ENCODE measurements around the gene NMNAT1. TPM values are rescaled to one million over a fixed set of nuclear protein-coding genes. Genes with fewer than 3 reads are reported as not detected.

NMNAT1 gene
- polyA plus RNA-seq, 2 of the 4 experiments (the other 2 are of a cell fraction): 3.2 to 4.9 TPM

- H3K4me2 ChIP-seq: no peak overlapping the region
- no peak for FAIRE-seq
- ChIA-PET POLR2A (interaction anchor here (1.0 kb wide), 1 partner anchor 11 kb away, joined by 3 read pairs; no protein-coding TSS in a partner anchor), CTCF (interaction anchor here (1.4 kb wide), 1 partner anchor 42 kb away, joined by 7 read pairs; no protein-coding TSS in a partner anchor)
- TF ChIP-seq POLR2AphosphoS2 (conservative IDR thresholded peaks at IDR 0.05; ENCODE audit: low read length): no peak
- no peak for TF ChIP-seq SREBF2 (IDR thresholded peaks at IDR 0.05)
- TF ChIP-seq ZSCAN20 (CRISPR knock-in tag; IDR thresholded peaks at IDR 0.05): no peak
- TF ChIP-seq CBX2 (IDR thresholded peaks at IDR 0.05; ENCODE audit: borderline replicate concordance, low read depth): no peak
- TF ChIP-seq NPAS2 (CRISPR knock-in tag; IDR thresholded peaks at IDR 0.05; ENCODE audit: borderline replicate concordance): no peak
- no peak for TF ChIP-seq JUNB (IDR thresholded peaks at IDR 0.05)
- no peak for TF ChIP-seq KDM1A (IDR thresholded peaks at IDR 0.05; ENCODE audit: low read depth)
- no peak for TF ChIP-seq CBX8 (IDR thresholded peaks at IDR 0.05)
- no peak for TF ChIP-seq RNF2 (IDR thresholded peaks at IDR 0.05; ENCODE audit: borderline replicate concordance, low read depth)
- no peak for TF ChIP-seq FOSL2 (IDR thresholded peaks at IDR 0.05)
- no peak for TF ChIP-seq FOSL2 (CRISPR knock-in tag; IDR thresholded peaks at IDR 0.05)
- no peak for TF ChIP-seq ZC3H11A (IDR thresholded peaks at IDR 0.05)
- no peak overlapping the region for H3K4me3 ChIP-seq
- no peaks in the 10 kb centered on the region for H3K4me1 ChIP-seq
- H3K27ac ChIP-seq: no peak overlapping the region
- no peaks in the 10 kb centered on the region for H3K9me3 ChIP-seq
- ATAC-seq: peak; percentile 13 to 44; a peak in 4 of 6 replicates
- 88% methylated on average over 12 of the region's 18 CpGs for WGBS (ENCODE audit: missing lambda C conversion rate)
- DNase-seq (ENCODE audit: low read depth in 1 of 2, low spot score in 1 of 2): no peak
Observed at GRCh38 chr1:9900142-9901043, 42.9 kb upstream of the NMNAT1 start.

- ChIA-PET POLR2A (interaction anchor here (1.0 kb wide), 1 partner anchor 10 kb away, joined by 3 read pairs; no protein-coding TSS in a partner anchor), CTCF (interaction anchor here (1.7 kb wide), 1 partner anchor 8 kb away, joined by 4 read pairs; no protein-coding TSS in a partner anchor)
- 76% methylated on average over 5 of the region's 9 CpGs for WGBS (ENCODE audit: missing lambda C conversion rate)
- H3K9me3 ChIP-seq: no peaks in the 10 kb centered on the region
- no peak overlapping the region for H3K27ac ChIP-seq
- no peaks in the 10 kb centered on the region for H3K4me1 ChIP-seq
- no peak for FAIRE-seq
- H3K4me2 ChIP-seq: no peak overlapping the region
- H3K4me3 ChIP-seq: no peak overlapping the region
- no peak for DNase-seq (ENCODE audit: low read depth in 1 of 2, low spot score in 1 of 2)
- ATAC-seq: no peak
- TF ChIP-seq HOXB5 (CRISPR knock-in tag; IDR thresholded peaks at IDR 0.05) (no peak), ELK1 (IDR thresholded peaks at IDR 0.05; ENCODE audit: low read depth, low read length) (no peak), NR3C1 (IDR thresholded peaks at IDR 0.05) (no peak), JUNB (IDR thresholded peaks at IDR 0.05) (no peak), CHD2 (IDR thresholded peaks at IDR 0.05; ENCODE audit: low read length, partially characterized antibody) (no peak), REST (IDR thresholded peaks at IDR 0.05) (no peak), RCOR1 (IDR thresholded peaks at IDR 0.05; ENCODE audit: low read depth, low read length) (no peak), EHF (CRISPR knock-in tag; IDR thresholded peaks at IDR 0.05) (no peak), HOXA7 (CRISPR knock-in tag; IDR thresholded peaks at IDR 0.05) (no peak), ZFP36 (IDR thresholded peaks at IDR 0.05; ENCODE audit: borderline replicate concordance, partially characterized antibody) (no peak)
- TF ChIP-seq, protein P1, sequence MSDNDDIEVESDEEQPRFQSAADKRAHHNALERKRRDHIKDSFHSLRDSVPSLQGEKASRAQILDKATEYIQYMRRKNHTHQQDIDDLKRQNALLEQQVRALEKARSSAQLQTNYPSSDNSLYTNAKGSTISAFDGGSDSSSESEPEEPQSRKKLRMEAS (IDR thresholded peaks at IDR 0.05): no peak
Observed at GRCh38 chr1:9901148-9902059, 41.9 kb upstream of the NMNAT1 start.

Data from A549 (cell line).